Fibroblast of lung (primary cell): ENCODE data around the gene MINDY4B. TPM values are rescaled to one million over a fixed set of nuclear protein-coding genes. Genes with fewer than 3 reads are reported as not detected.

Experiments used
- DNase-seq, 2 donors: peaks; one replicate each; pipeline versions ENCODE4 v3.0.0 to v3.0.0-alpha.2; 2010; ENCODE audit warnings: low read depth in 2 of 2
- H2AFZ ChIP-seq: 2 replicates; pipeline ENCODE4 v1.5.1; 2012; ENCODE audit warnings: low read length, control low read depth, inconsistent platforms
- H3K27ac ChIP-seq: 2 replicates; pipeline ENCODE4 v1.5.1; 2011; ENCODE audit warnings: low read length, control low read depth; ENCODE audit not compliant: insufficient read depth
- H3K27me3 ChIP-seq: 2 replicates; pipeline ENCODE4 v1.5.1; 2011; ENCODE audit warnings: mild to moderate bottlenecking, low read length; ENCODE audit not compliant: control insufficient read depth, insufficient read depth
- H3K36me3 ChIP-seq: 2 replicates; pipeline ENCODE4 v1.5.1; 2011; ENCODE audit warnings: low read length; ENCODE audit not compliant: control insufficient read depth, insufficient read depth
- H3K4me1 ChIP-seq: 2 replicates; pipeline ENCODE4 v1.5.1; 2011; ENCODE audit warnings: low read length; ENCODE audit not compliant: control insufficient read depth, insufficient read depth; ENCODE audit errors: extremely low read depth
- H3K4me2 ChIP-seq: 2 replicates; pipeline ENCODE4 v1.5.1; 2011; ENCODE audit warnings: low read length, control low read depth; ENCODE audit not compliant: insufficient read depth; ENCODE audit errors: extremely low read depth
- H3K4me3 ChIP-seq, 4 experiments: fragments of 200-600 bp in 1 of 4; sonication (generic) in 1 of 4; replicated peaks in 1 of 4; 2 replicates each; pipeline ENCODE4 v1.5.1; 2011 to 2016; ENCODE audit warnings: low read length in 4 of 4, low read depth in 3 of 4, mild to moderate bottlenecking in 3 of 4, control low read depth in 2 of 4, inconsistent platforms in 1 of 4, mixed read lengths in 1 of 4; ENCODE audit not compliant: insufficient read depth in 1 of 4; ENCODE audit errors: control extremely low read depth in 1 of 4
- H3K79me2 ChIP-seq: 2 replicates; pipeline ENCODE4 v1.5.1; 2012; ENCODE audit warnings: mild to moderate bottlenecking, low read length, inconsistent platforms; ENCODE audit not compliant: control insufficient read depth, insufficient read depth
- H3K9ac ChIP-seq: 2 replicates; pipeline ENCODE4 v1.5.1; 2011; ENCODE audit warnings: mild to moderate bottlenecking, low read length, control low read depth; ENCODE audit not compliant: insufficient read depth
- H3K9me3 ChIP-seq: 2 replicates; pipeline ENCODE4 v1.5.1; 2012; ENCODE audit warnings: low read depth, low read length; ENCODE audit not compliant: control insufficient read depth, insufficient read depth
- H4K20me1 ChIP-seq: 2 replicates; pipeline ENCODE4 v1.5.1; 2011; ENCODE audit warnings: low read length; ENCODE audit not compliant: control insufficient read depth, insufficient read depth; ENCODE audit errors: extremely low read depth
- EZH2 ChIP-seq: IDR thresholded peaks from 2 replicates; pipeline ENCODE4 v1.5.1; 2012; ENCODE audit warnings: low read length, control low read depth, mild to moderate bottlenecking; ENCODE audit errors: missing control alignments
- polyA plus RNA-seq, 2 donors: library from polyadenylated mRNA; depleted of rRNA in 1 of 2; stranded (reverse) in 1 of 2; unstranded in 1 of 2; fragments of >200 nt; gene quantifications; 2 replicates each; pipeline ENCODE4 v1.2.1, GENCODE V29; 2011 to 2012; ENCODE audit warnings: missing spikeins in 1 of 2
- total RNA-seq: library from RNA; depleted of rRNA; stranded (reverse); fragments of >200 nt; gene quantifications from 2 replicates; pipeline ENCODE4 v1.2.1, GENCODE V29; 2014
- TF ChIP-seq, protein P1 (sequence below), 2 donors: IDR thresholded peaks in 1 of 2; conservative IDR thresholded peaks in 1 of 2; 1 replicate in 1 of 2; 2 replicates in 1 of 2; pipeline ENCODE4 v1.5.1; 2011 to 2012; ENCODE audit warnings: low read length in 2 of 2, control low read depth in 1 of 2, inconsistent platforms in 1 of 2, low read depth in 1 of 2, mild to moderate bottlenecking in 1 of 2

Gene MINDY4B
- total and polyA plus RNA-seq, 2 donors (not counting 1 experiment from before 2014, with no cell fraction given), result not detected

GRCh38 chr3:150850191-150850590 is 55.0 kb downstream of the MINDY4B start:
- Histone ChIP-seq H3K79me2 (no peaks in the 10 kb centered on the region), H3K36me3 (no peaks in the 10 kb centered on the region), H3K9me3 (no peaks in the 10 kb centered on the region), H3K27me3 (no peaks in the 10 kb centered on the region), H4K20me1 (no peaks in the 10 kb centered on the region), H3K9ac (no peak overlapping the region), H3K4me2 (no peak overlapping the region), H3K4me1 (no peaks in the 10 kb centered on the region), H3K4me3 (no peak overlapping the region), H3K27ac (no peak overlapping the region), H2AFZ (no peak overlapping the region)
- TF ChIP-seq, protein P1, sequence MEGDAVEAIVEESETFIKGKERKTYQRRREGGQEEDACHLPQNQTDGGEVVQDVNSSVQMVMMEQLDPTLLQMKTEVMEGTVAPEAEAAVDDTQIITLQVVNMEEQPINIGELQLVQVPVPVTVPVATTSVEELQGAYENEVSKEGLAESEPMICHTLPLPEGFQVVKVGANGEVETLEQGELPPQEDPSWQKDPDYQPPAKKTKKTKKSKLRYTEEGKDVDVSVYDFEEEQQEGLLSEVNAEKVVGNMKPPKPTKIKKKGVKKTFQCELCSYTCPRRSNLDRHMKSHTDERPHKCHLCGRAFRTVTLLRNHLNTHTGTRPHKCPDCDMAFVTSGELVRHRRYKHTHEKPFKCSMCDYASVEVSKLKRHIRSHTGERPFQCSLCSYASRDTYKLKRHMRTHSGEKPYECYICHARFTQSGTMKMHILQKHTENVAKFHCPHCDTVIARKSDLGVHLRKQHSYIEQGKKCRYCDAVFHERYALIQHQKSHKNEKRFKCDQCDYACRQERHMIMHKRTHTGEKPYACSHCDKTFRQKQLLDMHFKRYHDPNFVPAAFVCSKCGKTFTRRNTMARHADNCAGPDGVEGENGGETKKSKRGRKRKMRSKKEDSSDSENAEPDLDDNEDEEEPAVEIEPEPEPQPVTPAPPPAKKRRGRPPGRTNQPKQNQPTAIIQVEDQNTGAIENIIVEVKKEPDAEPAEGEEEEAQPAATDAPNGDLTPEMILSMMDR (conservative IDR thresholded peaks at IDR 0.05 in 1 of 2, IDR thresholded peaks at IDR 0.05 in 1 of 2; ENCODE audit: low read depth in 1 of 2, low read length in 2 of 2), result no peak
- TF ChIP-seq EZH2, result no peak
- no peak for DNase-seq

- Histone ChIP-seq H3K4me3 (no peak overlapping the region), H4K20me1 (no peaks in the 10 kb centered on the region), H3K4me1 (no peaks in the 10 kb centered on the region), H3K27me3 (no peaks in the 10 kb centered on the region), H2AFZ (no peak overlapping the region), H3K9me3 (no peaks in the 10 kb centered on the region), H3K36me3 (no peaks in the 10 kb centered on the region), H3K4me2 (no peak overlapping the region), H3K79me2 (no peaks in the 10 kb centered on the region), H3K27ac (no peak overlapping the region), H3K9ac (no peak overlapping the region)
- TF ChIP-seq, protein P1 (conservative IDR thresholded peaks at IDR 0.05 in 1 of 2, IDR thresholded peaks at IDR 0.05 in 1 of 2; ENCODE audit: low read depth in 1 of 2, low read length in 2 of 2), result no peak
- TF ChIP-seq EZH2, result no peak
- DNase-seq, result no peak
Measured at GRCh38 chr3:150848864-150849263, 56.4 kb downstream of the MINDY4B start.

DNA sequence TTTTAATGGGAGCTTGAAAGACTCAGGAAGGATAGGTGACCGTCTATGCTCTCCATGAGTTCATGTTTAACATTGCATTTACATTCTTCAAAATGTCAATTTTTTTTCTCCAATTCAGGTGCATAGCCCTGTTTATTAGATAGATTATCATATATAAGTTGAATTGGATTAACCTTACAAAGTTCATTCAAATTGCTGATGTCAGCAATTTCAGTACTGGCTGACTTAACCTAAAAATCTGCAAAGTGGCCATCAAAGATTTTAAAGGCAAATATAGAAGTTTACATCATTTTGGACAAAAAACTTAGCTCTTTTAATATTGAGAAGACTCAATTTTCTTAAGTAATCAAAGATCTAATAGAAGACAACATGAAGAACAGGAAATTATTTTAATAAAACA is 57.8 kb downstream of the MINDY4B start:
- DNase-seq, result no peak
- H2AFZ ChIP-seq, result no peak overlapping the region
- H3K4me2 ChIP-seq, result no peak overlapping the region
- H3K27ac ChIP-seq, result no peak overlapping the region
- no peak overlapping the region for H3K9ac ChIP-seq
- H3K36me3 ChIP-seq, result no peaks in the 10 kb centered on the region
- no peak overlapping the region for H3K4me3 ChIP-seq
- TF ChIP-seq EZH2, result no peak
- TF ChIP-seq, protein P1 (conservative IDR thresholded peaks at IDR 0.05 in 1 of 2, IDR thresholded peaks at IDR 0.05 in 1 of 2; ENCODE audit: low read depth in 1 of 2, low read length in 2 of 2), result no peak
- H3K27me3 ChIP-seq, result no peaks in the 10 kb centered on the region
- no peaks in the 10 kb centered on the region for H4K20me1 ChIP-seq
- H3K4me1 ChIP-seq, result no peaks in the 10 kb centered on the region
- H3K9me3 ChIP-seq, result no peaks in the 10 kb centered on the region
- H3K79me2 ChIP-seq, result no peaks in the 10 kb centered on the region
